Measurements from ENCODE around the gene SMIM38. TPM values are rescaled to one million over a fixed set of nuclear protein-coding genes. Genes with fewer than 3 reads are reported as not detected.

The SMIM38 gene
- total and polyA plus RNA-seq, 9 of the 15 experiments (the other 6 are each of a cell fraction or from before 2014, with no cell fraction given): 0.07 to 1.2 (median 0.21) TPM; not detected in 2

DNA sequence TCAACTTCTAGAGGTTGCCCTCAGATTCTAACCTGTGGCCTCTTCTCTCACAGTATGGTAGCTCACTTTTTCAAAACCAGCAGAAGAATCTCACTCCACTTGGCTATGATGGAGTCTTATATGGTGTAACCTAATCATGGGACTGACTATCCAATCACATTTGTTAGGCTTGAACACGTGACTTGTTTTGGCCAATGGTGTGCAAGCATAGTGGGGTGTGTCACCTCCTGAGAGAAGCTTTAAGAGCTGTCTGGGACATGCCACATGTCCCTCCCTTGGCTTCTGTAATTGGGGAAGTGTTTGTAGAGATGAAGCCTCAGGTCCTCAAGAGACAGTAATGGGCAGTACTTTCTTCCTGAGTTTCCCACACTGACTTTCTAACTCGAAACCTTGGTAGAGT, 12.8 kb upstream of the SMIM38 start (continued):
- TF ChIP-seq, protein P1, sequence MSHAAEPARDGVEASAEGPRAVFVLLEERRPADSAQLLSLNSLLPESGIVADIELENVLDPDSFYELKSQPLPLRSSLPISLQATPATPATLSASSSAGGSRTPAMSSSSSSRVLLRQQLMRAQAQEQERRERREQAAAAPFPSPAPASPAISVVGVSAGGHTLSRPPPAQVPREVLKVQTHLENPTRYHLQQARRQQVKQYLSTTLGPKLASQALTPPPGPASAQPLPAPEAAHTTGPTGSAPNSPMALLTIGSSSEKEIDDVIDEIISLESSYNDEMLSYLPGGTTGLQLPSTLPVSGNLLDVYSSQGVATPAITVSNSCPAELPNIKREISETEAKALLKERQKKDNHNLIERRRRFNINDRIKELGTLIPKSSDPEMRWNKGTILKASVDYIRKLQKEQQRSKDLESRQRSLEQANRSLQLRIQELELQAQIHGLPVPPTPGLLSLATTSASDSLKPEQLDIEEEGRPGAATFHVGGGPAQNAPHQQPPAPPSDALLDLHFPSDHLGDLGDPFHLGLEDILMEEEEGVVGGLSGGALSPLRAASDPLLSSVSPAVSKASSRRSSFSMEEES (CRISPR knock-in tag; IDR thresholded peaks at IDR 0.05): peak; percentile 85
- TF ChIP-seq RBBP5 (IDR thresholded peaks at IDR 0.05; ENCODE audit: borderline replicate concordance, insufficient read depth, low read length, poor library complexity, severe bottlenecking) (no peak), ATF7 (IDR thresholded peaks at IDR 0.05) (no peak), SMARCA4 (IDR thresholded peaks at IDR 0.05) (no peak), RAD51 (IDR thresholded peaks at IDR 0.05; ENCODE audit: borderline replicate concordance, low read depth) (peak; percentile 91), TOE1 (IDR thresholded peaks at IDR 0.05; ENCODE audit: borderline replicate concordance) (peak; percentile 85), TOE1 (CRISPR knock-in tag; IDR thresholded peaks at IDR 0.05; ENCODE audit: borderline replicate concordance, low read depth) (no peak), HNRNPK (IDR thresholded peaks at IDR 0.05; ENCODE audit: low read depth, low read length, poor library complexity, severe bottlenecking) (no peak)
- TF ChIP-seq, protein P2, sequence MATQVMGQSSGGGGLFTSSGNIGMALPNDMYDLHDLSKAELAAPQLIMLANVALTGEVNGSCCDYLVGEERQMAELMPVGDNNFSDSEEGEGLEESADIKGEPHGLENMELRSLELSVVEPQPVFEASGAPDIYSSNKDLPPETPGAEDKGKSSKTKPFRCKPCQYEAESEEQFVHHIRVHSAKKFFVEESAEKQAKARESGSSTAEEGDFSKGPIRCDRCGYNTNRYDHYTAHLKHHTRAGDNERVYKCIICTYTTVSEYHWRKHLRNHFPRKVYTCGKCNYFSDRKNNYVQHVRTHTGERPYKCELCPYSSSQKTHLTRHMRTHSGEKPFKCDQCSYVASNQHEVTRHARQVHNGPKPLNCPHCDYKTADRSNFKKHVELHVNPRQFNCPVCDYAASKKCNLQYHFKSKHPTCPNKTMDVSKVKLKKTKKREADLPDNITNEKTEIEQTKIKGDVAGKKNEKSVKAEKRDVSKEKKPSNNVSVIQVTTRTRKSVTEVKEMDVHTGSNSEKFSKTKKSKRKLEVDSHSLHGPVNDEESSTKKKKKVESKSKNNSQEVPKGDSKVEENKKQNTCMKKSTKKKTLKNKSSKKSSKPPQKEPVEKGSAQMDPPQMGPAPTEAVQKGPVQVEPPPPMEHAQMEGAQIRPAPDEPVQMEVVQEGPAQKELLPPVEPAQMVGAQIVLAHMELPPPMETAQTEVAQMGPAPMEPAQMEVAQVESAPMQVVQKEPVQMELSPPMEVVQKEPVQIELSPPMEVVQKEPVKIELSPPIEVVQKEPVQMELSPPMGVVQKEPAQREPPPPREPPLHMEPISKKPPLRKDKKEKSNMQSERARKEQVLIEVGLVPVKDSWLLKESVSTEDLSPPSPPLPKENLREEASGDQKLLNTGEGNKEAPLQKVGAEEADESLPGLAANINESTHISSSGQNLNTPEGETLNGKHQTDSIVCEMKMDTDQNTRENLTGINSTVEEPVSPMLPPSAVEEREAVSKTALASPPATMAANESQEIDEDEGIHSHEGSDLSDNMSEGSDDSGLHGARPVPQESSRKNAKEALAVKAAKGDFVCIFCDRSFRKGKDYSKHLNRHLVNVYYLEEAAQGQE (IDR thresholded peaks at IDR 0.05; ENCODE audit: borderline replicate concordance): peak; percentile 20; the same call in 1 of the 2 replicates
- TF ChIP-seq, protein P2 (CRISPR knock-in tag; IDR thresholded peaks at IDR 0.05; ENCODE audit: low read depth): no peak
- TF ChIP-seq, protein P3, sequence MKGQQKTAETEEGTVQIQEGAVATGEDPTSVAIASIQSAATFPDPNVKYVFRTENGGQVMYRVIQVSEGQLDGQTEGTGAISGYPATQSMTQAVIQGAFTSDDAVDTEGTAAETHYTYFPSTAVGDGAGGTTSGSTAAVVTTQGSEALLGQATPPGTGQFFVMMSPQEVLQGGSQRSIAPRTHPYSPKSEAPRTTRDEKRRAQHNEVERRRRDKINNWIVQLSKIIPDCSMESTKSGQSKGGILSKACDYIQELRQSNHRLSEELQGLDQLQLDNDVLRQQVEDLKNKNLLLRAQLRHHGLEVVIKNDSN (CRISPR knock-in tag; IDR thresholded peaks at IDR 0.05): peak; percentile 77
